MM.1S (cell line): ENCODE data around the gene KIF17.

Source experiments
- DNase-seq: peaks from one replicate; pipeline ENCODE4 v3.0.0-alpha.2; 2015
- H2AFZ ChIP-seq: fragments of 300-600 bp; sonication (generic); 2 replicates; pipeline ENCODE4 v1.6.0; 2016; ENCODE audit warnings: antibody characterized with exemption, low read length
- H3F3A ChIP-seq: fragments of 300-600 bp; sonication (generic); 2 replicates; pipeline ENCODE4 v1.6.1; 2016; ENCODE audit warnings: mild to moderate bottlenecking, antibody characterized with exemption, low read length, moderate library complexity, mixed read lengths; ENCODE audit not compliant: insufficient read depth
- H3K27ac ChIP-seq: fragments of 300-600 bp; sonication (generic); 2 replicates; pipeline ENCODE4 v1.5.1; 2016; ENCODE audit warnings: mild to moderate bottlenecking, low read length
- H3K27me3 ChIP-seq: fragments of 300-600 bp; sonication (generic); replicated peaks from 2 replicates; pipeline ENCODE4 v1.6.0; 2016; ENCODE audit warnings: low read length; ENCODE audit not compliant: insufficient read depth
- H3K36me3 ChIP-seq: fragments of 300-600 bp; sonication (generic); replicated peaks from 2 replicates; pipeline ENCODE4 v1.6.1; 2016; ENCODE audit warnings: mild to moderate bottlenecking, low read length, mixed read lengths; ENCODE audit not compliant: insufficient read depth
- H3K4me1 ChIP-seq: fragments of 300-600 bp; sonication (generic); 2 replicates; pipeline ENCODE4 v1.6.1; 2016; ENCODE audit warnings: low read length, mixed read lengths
- H3K4me2 ChIP-seq: fragments of 300-600 bp; sonication (generic); 2 replicates; pipeline ENCODE4 v1.6.0; 2016; ENCODE audit warnings: low read depth, low read length
- H3K4me3 ChIP-seq: fragments of 300-600 bp; sonication (generic); 2 replicates; pipeline ENCODE4 v1.5.1; 2016; ENCODE audit warnings: low read length, mixed read lengths
- H3K79me2 ChIP-seq: fragments of 300-600 bp; sonication (generic); 2 replicates; pipeline ENCODE4 v1.6.1; 2016; ENCODE audit warnings: mixed run types, low read length, mixed read lengths
- H3K9ac ChIP-seq: fragments of 300-600 bp; sonication (generic); 2 replicates; pipeline ENCODE4 v1.6.1; 2016; ENCODE audit warnings: low read length, mixed read lengths
- H3K9me2 ChIP-seq: fragments of 300-600 bp; sonication (generic); replicated peaks from 2 replicates; pipeline ENCODE4 v1.6.1; 2016; ENCODE audit warnings: mild to moderate bottlenecking, low read length, mixed read lengths; ENCODE audit not compliant: insufficient read depth
- H3K9me3 ChIP-seq: fragments of 300-600 bp; sonication (generic); replicated peaks from 2 replicates; pipeline ENCODE4 v1.6.1; 2016; ENCODE audit warnings: mild to moderate bottlenecking, low read length, mixed read lengths; ENCODE audit not compliant: insufficient read depth
- H4K20me1 ChIP-seq: fragments of 300-600 bp; sonication (generic); 2 replicates; pipeline ENCODE4 v1.6.1; 2016; ENCODE audit warnings: mild to moderate bottlenecking, low read length, moderate library complexity, mixed read lengths; ENCODE audit not compliant: insufficient read depth
- CTCF ChIP-seq: fragments of 300-600 bp; sonication (generic); IDR thresholded peaks from 2 replicates; pipeline ENCODE4 v1.5.1; 2016; ENCODE audit warnings: antibody characterized with exemption, low read length, mixed read lengths
- EZH2 ChIP-seq: fragments of 300-600 bp; sonication (generic); optimal IDR thresholded peaks from 2 replicates; pipeline ENCODE3; 2017; ENCODE audit warnings: low read depth, mild to moderate bottlenecking, antibody characterized with exemption, low read length, mixed read lengths
- EZH2phosphoT487 ChIP-seq: fragments of 300-600 bp; sonication (generic); IDR thresholded peaks from 2 replicates; pipeline ENCODE4 v1.6.1; 2018; ENCODE audit warnings: antibody characterized with exemption, low read length

Gene KIF17

DNA sequence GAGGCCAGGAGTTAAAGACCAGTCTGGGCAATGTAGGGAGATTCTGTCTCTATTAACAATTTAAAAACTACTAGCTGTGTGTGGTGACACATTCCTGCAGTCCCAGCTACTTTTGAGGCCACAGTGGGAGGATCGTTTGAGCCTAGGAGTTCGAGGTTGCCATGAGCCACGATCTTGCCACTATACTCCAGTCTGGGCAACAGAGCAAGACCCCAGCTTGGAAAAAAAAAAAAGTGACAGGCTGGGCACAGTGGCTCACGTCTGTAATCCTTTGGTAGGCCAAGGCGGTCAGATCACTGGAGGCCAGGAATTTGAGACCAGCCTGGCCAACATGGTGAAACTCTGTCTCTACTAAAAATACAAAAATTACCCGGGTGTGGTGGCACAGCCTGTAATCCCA, 42.5 kb upstream of the KIF17 start:
- Histone ChIP-seq H3K4me3 (no peak overlapping the region), H3K27ac (no peak overlapping the region), H3K4me1 (no peaks in the 10 kb centered on the region), H3K27me3 (no peaks in the 10 kb centered on the region), H3K36me3 (peaks cover 9% of the 10 kb centered on the region), H3K9ac (no peak overlapping the region), H3F3A (no peaks in the 10 kb centered on the region), H3K4me2 (no peak overlapping the region), H2AFZ (no peak overlapping the region), H3K9me2 (no peaks in the 10 kb centered on the region), H3K9me3 (no peaks in the 10 kb centered on the region), H3K79me2 (no peaks in the 10 kb centered on the region), H4K20me1 (no peaks in the 10 kb centered on the region)
- DNase-seq, result no peak
- TF ChIP-seq EZH2 (no peak), EZH2phosphoT487 (no peak), CTCF (no peak)

- Histone ChIP-seq H3K4me1 (no peaks in the 10 kb centered on the region), H3K36me3 (peaks cover 11% of the 10 kb centered on the region), H2AFZ (no peak overlapping the region), H3K9ac (no peak overlapping the region), H3K4me3 (no peak overlapping the region), H3K4me2 (no peak overlapping the region), H3K79me2 (0 out of 2 replicates have a peak, but pooled peaks cover 8% of the 10 kb centered on the region), H4K20me1 (no peaks in the 10 kb centered on the region), H3K9me2 (no peaks in the 10 kb centered on the region), H3K27me3 (no peaks in the 10 kb centered on the region), H3K27ac (no peak overlapping the region), H3K9me3 (no peaks in the 10 kb centered on the region), H3F3A (0 out of 2 replicates have a peak, but pooled peaks cover 5% of the 10 kb centered on the region)
- TF ChIP-seq CTCF, result no peak
- no peak for TF ChIP-seq EZH2phosphoT487
- no peak for TF ChIP-seq EZH2
- no peak for DNase-seq
Measured at GRCh38 chr1:20753589-20753988, 35.8 kb upstream of the KIF17 start.

- Histone ChIP-seq H3K9me2 (no peaks in the 10 kb centered on the region), H3K4me3 (no peak overlapping the region), H3K9ac (no peak overlapping the region), H2AFZ (no peak overlapping the region), H4K20me1 (no peaks in the 10 kb centered on the region), H3K4me1 (no peaks in the 10 kb centered on the region), H3K27me3 (no peaks in the 10 kb centered on the region), H3K27ac (no peak overlapping the region), H3F3A (0 out of 2 replicates have a peak, but pooled peaks cover 5% of the 10 kb centered on the region), H3K79me2 (0 out of 2 replicates have a peak, but pooled peaks cover 8% of the 10 kb centered on the region), H3K9me3 (no peaks in the 10 kb centered on the region), H3K36me3 (peaks cover 18% of the 10 kb centered on the region), H3K4me2 (no peak overlapping the region)
- no peak for DNase-seq
- no peak for TF ChIP-seq EZH2phosphoT487
Measured at GRCh38 chr1:20751462-20751990, 33.7 kb upstream of the KIF17 start.

DNA sequence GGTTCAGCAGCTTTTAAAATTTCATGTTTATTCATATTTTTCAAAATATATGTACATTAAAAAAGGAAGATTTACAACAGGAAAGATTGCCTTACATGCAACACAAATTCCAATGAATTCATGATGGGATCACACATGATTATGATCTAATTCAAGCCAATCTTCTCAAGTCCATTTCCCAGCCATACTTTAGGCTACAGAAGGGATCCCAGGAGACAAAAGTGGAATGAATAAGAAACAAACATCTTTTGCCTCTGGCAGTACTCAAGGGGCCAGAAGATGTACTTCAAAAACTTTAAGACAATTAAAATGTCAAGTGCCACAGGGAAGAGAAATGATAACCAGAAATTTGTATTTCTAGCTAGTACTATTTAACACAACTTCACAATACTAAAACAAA, 24.9 kb upstream of the KIF17 start:
- TF ChIP-seq EZH2 (no peak), CTCF (no peak), EZH2phosphoT487 (no peak)

More for the DNA sequence above, 24.9 kb upstream of the KIF17 start:
- no peak overlapping the region for H3K9ac ChIP-seq
- DNase-seq, result no peak
- H3K27ac ChIP-seq, result no peak overlapping the region
- peaks cover 18% of the 10 kb centered on the region; the same call in 1 of the 2 replicates for H3K36me3 ChIP-seq
- no peaks in the 10 kb centered on the region for H4K20me1 ChIP-seq
- no peak overlapping the region for H3K4me2 ChIP-seq
- no peaks in the 10 kb centered on the region for H3K79me2 ChIP-seq
- no peaks in the 10 kb centered on the region for H3K9me2 ChIP-seq
- H3F3A ChIP-seq, result no peaks in the 10 kb centered on the region
- H3K4me1 ChIP-seq, result no peaks in the 10 kb centered on the region
- H2AFZ ChIP-seq, result no peak overlapping the region
- no peak overlapping the region for H3K4me3 ChIP-seq
- H3K27me3 ChIP-seq, result no peaks in the 10 kb centered on the region
- no peaks in the 10 kb centered on the region for H3K9me3 ChIP-seq
